Measurements from ENCODE around the gene MAP4K5.

The MAP4K5 gene

GRCh38 chr14:50544911-50545310 is 12.5 kb upstream of the MAP4K5 start:
- no peaks in the 10 kb centered on the region for H3K79me2 ChIP-seq (ENCODE audit: low read length)
- no peaks in the 10 kb centered on the region for H3F3A ChIP-seq (ENCODE audit: insufficient read depth, low read length)
- H3K4me2 ChIP-seq (ENCODE audit: low read depth, low read length): no peak overlapping the region
- no peaks in the 10 kb centered on the region for H4K20me1 ChIP-seq (ENCODE audit: insufficient read depth, low read length)
- no peaks in the 10 kb centered on the region for H3K9me2 ChIP-seq (replicated peaks; ENCODE audit: insufficient read depth, low read length)
- H3K36me3 ChIP-seq (replicated peaks; ENCODE audit: insufficient read depth, low read length): no peaks in the 10 kb centered on the region
- no peaks in the 10 kb centered on the region for H3K9me3 ChIP-seq (replicated peaks; ENCODE audit: insufficient read depth, low read length)
- no peak overlapping the region for H2AFZ ChIP-seq (ENCODE audit: low read length)
- H3K4me1 ChIP-seq (ENCODE audit: low read length): no peaks in the 10 kb centered on the region
- no peak overlapping the region for H3K9ac ChIP-seq (ENCODE audit: low read length)
- no peak for DNase-seq
- no peaks in the 10 kb centered on the region for H3K27me3 ChIP-seq (replicated peaks; ENCODE audit: insufficient read depth, low read length)
- H3K4me3 ChIP-seq (ENCODE audit: low read length): no peak overlapping the region
- H3K27ac ChIP-seq (ENCODE audit: low read length): no peak overlapping the region
- TF ChIP-seq CTCF (IDR thresholded peaks at IDR 0.05; ENCODE audit: low read length) (no peak), EZH2phosphoT487 (IDR thresholded peaks at IDR 0.05; ENCODE audit: low read length) (no peak)

GRCh38 chr14:50542941-50543418 is 10.6 kb upstream of the MAP4K5 start:
- Histone ChIP-seq H3K27ac (ENCODE audit: low read length) (no peak overlapping the region), H3K79me2 (ENCODE audit: low read length) (no peaks in the 10 kb centered on the region), H3K36me3 (replicated peaks; ENCODE audit: insufficient read depth, low read length) (no peaks in the 10 kb centered on the region), H3K9me3 (replicated peaks; ENCODE audit: insufficient read depth, low read length) (no peaks in the 10 kb centered on the region), H4K20me1 (ENCODE audit: insufficient read depth, low read length) (no peaks in the 10 kb centered on the region), H3F3A (ENCODE audit: insufficient read depth, low read length) (no peaks in the 10 kb centered on the region), H2AFZ (ENCODE audit: low read length) (no peak overlapping the region), H3K9ac (ENCODE audit: low read length) (no peak overlapping the region), H3K4me2 (ENCODE audit: low read depth, low read length) (no peak overlapping the region), H3K9me2 (replicated peaks; ENCODE audit: insufficient read depth, low read length) (no peaks in the 10 kb centered on the region), H3K27me3 (replicated peaks; ENCODE audit: insufficient read depth, low read length) (no peaks in the 10 kb centered on the region), H3K4me1 (ENCODE audit: low read length) (no peaks in the 10 kb centered on the region), H3K4me3 (ENCODE audit: low read length) (no peak overlapping the region)
- peak; percentile 47 for DNase-seq
- TF ChIP-seq CTCF (IDR thresholded peaks at IDR 0.05; ENCODE audit: low read length) (peak; percentile 47), EZH2 (optimal IDR thresholded peaks at IDR 0.05; ENCODE audit: low read depth, low read length) (no peak)

- no peak overlapping the region for H2AFZ ChIP-seq (ENCODE audit: low read length)
- no peak for DNase-seq
- no peak overlapping the region for H3K4me3 ChIP-seq (ENCODE audit: low read length)
- no peaks in the 10 kb centered on the region for H3K36me3 ChIP-seq (replicated peaks; ENCODE audit: insufficient read depth, low read length)
- no peak overlapping the region for H3K27ac ChIP-seq (ENCODE audit: low read length)
- no peak for TF ChIP-seq EZH2phosphoT487 (IDR thresholded peaks at IDR 0.05; ENCODE audit: low read length)
- TF ChIP-seq CTCF (IDR thresholded peaks at IDR 0.05; ENCODE audit: low read length): no peak
- no peak for TF ChIP-seq EZH2 (optimal IDR thresholded peaks at IDR 0.05; ENCODE audit: low read depth, low read length)
- no peaks in the 10 kb centered on the region for H3K9me2 ChIP-seq (replicated peaks; ENCODE audit: insufficient read depth, low read length)
- no peaks in the 10 kb centered on the region for H3F3A ChIP-seq (ENCODE audit: insufficient read depth, low read length)
- H3K79me2 ChIP-seq (ENCODE audit: low read length): no peaks in the 10 kb centered on the region
- no peaks in the 10 kb centered on the region for H3K4me1 ChIP-seq (ENCODE audit: low read length)
- H3K4me2 ChIP-seq (ENCODE audit: low read depth, low read length): no peak overlapping the region
- H4K20me1 ChIP-seq (ENCODE audit: insufficient read depth, low read length): no peaks in the 10 kb centered on the region
- no peaks in the 10 kb centered on the region for H3K9me3 ChIP-seq (replicated peaks; ENCODE audit: insufficient read depth, low read length)
- no peaks in the 10 kb centered on the region for H3K27me3 ChIP-seq (replicated peaks; ENCODE audit: insufficient read depth, low read length)
- no peak overlapping the region for H3K9ac ChIP-seq (ENCODE audit: low read length)
These were observed 8.8 kb upstream of the MAP4K5 start for GRCh38 chr14:50541159-50541567.
